Measurements from ENCODE around the gene LRMDA.

The LRMDA gene

DNA sequence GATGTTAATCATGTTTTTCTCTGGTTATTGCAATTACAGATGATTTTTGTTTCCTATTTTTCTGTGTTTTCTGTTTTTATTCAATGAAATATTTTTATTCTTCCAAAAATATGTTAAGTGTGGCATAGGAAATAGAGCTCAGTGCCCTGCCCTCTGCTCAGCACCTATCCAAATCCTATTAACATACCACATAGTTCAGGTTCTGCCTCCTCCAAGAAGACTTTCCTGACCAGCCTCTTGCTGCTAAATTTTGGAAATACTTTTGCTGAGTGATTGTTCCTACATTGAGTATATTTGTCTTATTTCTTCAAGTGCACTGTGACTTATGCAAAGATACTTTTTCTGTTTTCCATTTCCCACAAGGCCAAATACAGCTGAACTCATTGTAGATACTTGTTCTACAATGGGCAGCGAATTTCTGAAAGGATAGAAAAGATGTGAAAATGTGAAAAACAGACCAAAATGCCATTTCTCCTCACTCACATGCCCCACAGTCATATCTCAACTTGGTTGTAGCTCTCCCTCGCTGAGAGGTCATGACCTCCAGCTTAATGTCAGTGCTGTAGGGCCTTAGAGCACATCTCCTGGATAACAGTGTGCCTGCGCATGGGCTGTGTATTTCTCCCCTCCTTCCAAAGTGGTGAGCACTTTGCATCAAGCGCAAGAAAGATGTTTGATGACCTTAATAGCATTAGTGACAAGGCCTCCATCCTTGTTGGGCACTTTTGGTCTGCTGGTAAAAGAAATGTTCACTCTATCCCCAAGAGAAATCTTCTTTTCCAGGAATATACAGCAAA, 677.3 kb downstream of the LRMDA start:
- TF ChIP-seq, protein P1, sequence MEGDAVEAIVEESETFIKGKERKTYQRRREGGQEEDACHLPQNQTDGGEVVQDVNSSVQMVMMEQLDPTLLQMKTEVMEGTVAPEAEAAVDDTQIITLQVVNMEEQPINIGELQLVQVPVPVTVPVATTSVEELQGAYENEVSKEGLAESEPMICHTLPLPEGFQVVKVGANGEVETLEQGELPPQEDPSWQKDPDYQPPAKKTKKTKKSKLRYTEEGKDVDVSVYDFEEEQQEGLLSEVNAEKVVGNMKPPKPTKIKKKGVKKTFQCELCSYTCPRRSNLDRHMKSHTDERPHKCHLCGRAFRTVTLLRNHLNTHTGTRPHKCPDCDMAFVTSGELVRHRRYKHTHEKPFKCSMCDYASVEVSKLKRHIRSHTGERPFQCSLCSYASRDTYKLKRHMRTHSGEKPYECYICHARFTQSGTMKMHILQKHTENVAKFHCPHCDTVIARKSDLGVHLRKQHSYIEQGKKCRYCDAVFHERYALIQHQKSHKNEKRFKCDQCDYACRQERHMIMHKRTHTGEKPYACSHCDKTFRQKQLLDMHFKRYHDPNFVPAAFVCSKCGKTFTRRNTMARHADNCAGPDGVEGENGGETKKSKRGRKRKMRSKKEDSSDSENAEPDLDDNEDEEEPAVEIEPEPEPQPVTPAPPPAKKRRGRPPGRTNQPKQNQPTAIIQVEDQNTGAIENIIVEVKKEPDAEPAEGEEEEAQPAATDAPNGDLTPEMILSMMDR (conservative IDR thresholded peaks at IDR 0.05; ENCODE audit: low read length): no peak
- DNase-seq (ENCODE audit: low read depth): no peak
- no peak overlapping the region for H3K4me3 ChIP-seq (ENCODE audit: low read length)

DNA sequence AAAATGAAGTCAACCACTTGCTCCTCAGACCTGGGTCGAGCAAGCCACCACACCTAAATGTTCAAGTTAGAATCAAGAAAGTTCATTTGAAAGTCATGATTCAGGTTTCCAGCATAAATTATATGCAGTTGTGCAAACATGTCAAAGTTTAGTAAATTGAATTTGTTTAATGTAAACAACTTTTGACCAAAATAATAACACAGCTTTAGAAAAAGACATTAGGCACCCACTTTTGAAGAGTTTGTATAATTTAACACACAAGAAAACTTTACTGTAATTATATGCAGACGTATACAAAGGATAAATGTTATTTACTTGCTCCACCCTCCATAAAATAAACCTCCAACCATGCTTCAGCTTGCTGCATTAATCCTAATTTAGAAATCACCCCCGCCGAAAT, 680.0 kb downstream of the LRMDA start:
- TF ChIP-seq, protein P1 (conservative IDR thresholded peaks at IDR 0.05; ENCODE audit: low read length): no peak
- no peak overlapping the region for H3K4me3 ChIP-seq (ENCODE audit: low read length)
- DNase-seq (ENCODE audit: low read depth): no peak

DNA sequence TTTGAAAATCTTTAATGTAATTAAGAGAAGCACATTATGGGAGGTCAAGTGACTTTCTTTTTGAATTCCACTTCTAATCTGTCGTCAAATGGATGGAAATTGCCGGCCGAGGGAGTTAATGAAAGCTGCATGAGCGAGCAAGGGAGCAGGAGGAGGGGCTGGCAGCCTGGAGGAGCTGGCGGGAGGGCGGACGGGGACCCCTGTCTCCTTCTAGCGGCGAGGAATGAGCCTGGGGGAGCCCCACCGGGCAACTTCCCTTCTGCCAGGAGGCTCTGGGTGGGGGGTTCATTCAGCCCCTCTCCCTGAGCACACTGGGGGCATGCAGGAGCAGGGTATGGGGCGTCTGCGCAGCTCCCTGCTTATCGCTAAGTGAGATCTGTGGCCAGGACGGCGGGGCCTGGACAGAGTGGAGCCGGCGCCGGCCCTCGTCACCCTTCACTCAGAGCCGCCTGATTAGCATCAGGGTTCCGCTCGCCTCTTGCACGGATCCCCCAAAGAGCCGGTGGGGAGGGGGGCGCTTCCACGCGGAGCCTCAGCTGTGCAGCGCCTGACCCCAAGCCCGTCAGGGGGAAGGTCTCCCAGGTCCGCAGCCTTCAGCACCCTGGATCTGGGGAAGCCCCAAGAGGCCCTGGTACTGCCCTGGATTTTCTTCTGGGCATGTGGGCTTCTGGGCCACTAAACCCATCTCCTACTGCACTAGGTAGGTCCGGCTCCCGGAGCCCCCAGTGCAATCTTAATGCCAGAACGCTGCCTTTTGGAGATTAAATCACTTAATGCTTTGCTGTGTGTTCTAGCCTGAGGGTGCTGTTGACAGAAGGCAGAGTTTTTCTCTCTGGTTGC, 680.8 kb downstream of the LRMDA start:
- DNase-seq (ENCODE audit: low read depth): no peak
- H3K4me3 ChIP-seq (ENCODE audit: low read length): no peak overlapping the region
- TF ChIP-seq, protein P1 (conservative IDR thresholded peaks at IDR 0.05; ENCODE audit: low read length): no peak

DNA sequence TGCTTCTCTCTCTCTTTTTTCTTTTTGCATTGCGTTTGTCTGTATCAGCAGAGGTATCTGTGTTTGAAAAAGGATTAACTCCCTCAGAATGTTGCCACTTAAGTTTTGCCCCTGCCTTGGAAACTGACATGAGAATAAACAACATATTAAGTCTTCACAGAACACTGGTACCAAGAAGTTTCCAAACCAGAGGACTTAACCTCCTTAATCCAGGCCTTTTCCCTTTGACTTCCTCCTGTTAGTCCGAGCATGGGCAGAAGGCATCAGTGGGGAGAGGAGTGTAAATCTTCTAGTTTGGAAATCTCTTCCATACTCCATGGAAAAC, 681.4 kb downstream of the LRMDA start:
- no peak overlapping the region for H3K4me3 ChIP-seq (ENCODE audit: low read length)
- TF ChIP-seq, protein P1 (conservative IDR thresholded peaks at IDR 0.05; ENCODE audit: low read length): no peak
- no peak for DNase-seq (ENCODE audit: low read depth)

DNA sequence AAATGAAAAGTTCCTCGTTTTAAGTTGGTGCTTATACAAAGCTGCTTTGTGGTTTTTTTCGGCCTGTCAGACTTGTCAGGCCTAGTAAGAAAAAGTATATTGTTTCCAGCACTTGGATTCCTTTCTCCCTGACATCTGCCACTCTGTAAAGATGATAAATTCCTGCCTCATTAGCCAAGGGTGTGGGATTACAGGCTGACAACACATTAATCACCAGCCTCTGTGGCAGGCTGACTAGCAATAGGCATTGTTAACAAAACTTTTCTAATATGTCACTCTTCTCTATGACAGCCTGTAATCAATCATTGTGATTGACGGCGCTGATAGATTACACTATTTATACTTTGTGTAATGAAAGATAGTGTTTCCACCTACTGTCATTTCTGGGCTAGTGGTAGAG, 682.5 kb downstream of the LRMDA start:
- DNase-seq (ENCODE audit: low read depth): no peak
- TF ChIP-seq, protein P1 (conservative IDR thresholded peaks at IDR 0.05; ENCODE audit: low read length): no peak
- no peak overlapping the region for H3K4me3 ChIP-seq (ENCODE audit: low read length)

DNA sequence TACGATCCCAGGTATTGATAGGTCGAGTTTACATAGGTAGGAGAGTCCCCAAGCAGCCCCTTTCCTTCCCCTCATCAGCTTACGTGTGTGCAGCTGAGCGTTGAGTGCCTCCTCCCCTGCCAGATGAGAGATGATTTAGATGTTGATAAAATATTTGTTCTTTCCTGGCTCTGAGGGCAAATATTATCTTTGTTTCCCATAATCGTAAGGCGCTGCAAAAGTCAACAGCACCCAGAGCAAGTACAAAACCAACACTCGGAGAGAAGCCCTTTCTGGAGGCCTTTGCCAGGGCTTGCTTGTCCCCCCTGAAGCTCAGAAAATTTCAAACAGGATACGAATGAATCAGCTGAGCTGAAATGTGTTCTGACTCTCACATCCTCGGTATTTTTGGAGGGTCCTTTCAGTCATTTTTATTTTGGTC, 683.2 kb downstream of the LRMDA start:
- DNase-seq (ENCODE audit: low read depth): no peak
- TF ChIP-seq, protein P1 (conservative IDR thresholded peaks at IDR 0.05; ENCODE audit: low read length): no peak
- no peak overlapping the region for H3K4me3 ChIP-seq (ENCODE audit: low read length)

DNA sequence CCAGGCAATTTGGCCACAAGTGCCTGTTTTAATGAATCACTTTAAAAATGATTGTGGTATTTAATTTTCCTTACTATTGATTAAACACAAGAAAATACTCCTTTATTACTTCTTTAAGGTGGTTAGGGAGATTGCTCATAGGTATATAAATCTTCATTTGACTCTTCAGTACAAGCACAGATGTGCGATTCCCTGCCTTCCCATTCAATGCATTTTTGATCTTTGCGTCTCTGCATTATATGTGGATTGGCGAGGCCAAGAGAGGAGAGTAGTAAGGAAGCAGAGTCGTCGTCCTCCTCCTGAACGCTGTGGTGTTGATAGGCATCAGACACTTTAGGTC, 683.7 kb downstream of the LRMDA start:
- H3K4me3 ChIP-seq (ENCODE audit: low read length): no peak overlapping the region
- no peak for DNase-seq (ENCODE audit: low read depth)
- TF ChIP-seq, protein P1 (conservative IDR thresholded peaks at IDR 0.05; ENCODE audit: low read length): no peak

Data from AG10803 (cell line).